CD4-positive, CD25-positive, alpha-beta regulatory T cell (primary cell): ENCODE data around the gene LCT. TPM values are rescaled to one million over a fixed set of nuclear protein-coding genes. Genes with fewer than 3 reads are reported as not detected.

ENCODE experiments used
- ATAC-seq, 2 donors: fragments of 150-1000 bp; cut with Tn5 transposase; one replicate each; pipeline ENCODE4 v1.10.0; 2021; ENCODE audit warnings: low read depth in 2 of 2, moderate number of reproducible peaks in 2 of 2, moderate library complexity in 1 of 2
- DNase-seq, 3 donors: peaks; one replicate each; pipeline versions ENCODE4 v3.0.0 to v3.0.0-alpha.2; 2012 to 2022; ENCODE audit warnings: mixed read lengths in 1 of 3
- H3K27ac ChIP-seq: one replicate; pipeline ENCODE4 v1.7.0; 2013; ENCODE audit warnings: mild to moderate bottlenecking, low read length; ENCODE audit not compliant: insufficient read depth, poor library complexity, severe bottlenecking
- H3K27me3 ChIP-seq: one replicate; pipeline ENCODE4 v1.7.0; 2013; ENCODE audit warnings: low read length; ENCODE audit not compliant: control insufficient read depth, insufficient read depth
- H3K36me3 ChIP-seq: one replicate; pipeline ENCODE4 v1.7.0; 2013; ENCODE audit warnings: mild to moderate bottlenecking, low read length, moderate library complexity; ENCODE audit not compliant: control insufficient read depth, insufficient read depth
- H3K4me1 ChIP-seq: 2 replicates; pipeline ENCODE4 v1.7.0; 2013; ENCODE audit warnings: mild to moderate bottlenecking, low read length; ENCODE audit not compliant: insufficient read depth, control insufficient read depth, poor library complexity, severe bottlenecking
- H3K4me3 ChIP-seq: one replicate; pipeline ENCODE4 v1.7.0; 2013; ENCODE audit warnings: low read depth, mild to moderate bottlenecking, low read length, moderate library complexity
- H3K9me3 ChIP-seq, 2 experiments: 1 replicate in 1 of 2; 2 replicates in 1 of 2; pipeline ENCODE4 v1.7.0; 2013; ENCODE audit warnings: low read length in 2 of 2, mild to moderate bottlenecking in 1 of 2, moderate library complexity in 1 of 2; ENCODE audit not compliant: control insufficient read depth in 2 of 2
- H3K27ac Mint-ChIP-seq, 3 donors: one replicate each; pipeline ENCODE4 v1.8.0; 2020 to 2022; ENCODE audit warnings: mild to moderate bottlenecking in 3 of 3, mixed read lengths in 3 of 3, moderate library complexity in 2 of 3
- H3K27me3 Mint-ChIP-seq: one replicate; pipeline ENCODE4 v1.8.0; 2022; ENCODE audit warnings: mild to moderate bottlenecking, mixed read lengths
- H3K36me3 Mint-ChIP-seq: one replicate; pipeline ENCODE4 v1.8.0; 2020; ENCODE audit warnings: mixed read lengths
- H3K4me1 Mint-ChIP-seq, 4 donors: one replicate each; pipeline ENCODE4 v1.8.0; 2020 to 2022; ENCODE audit warnings: mixed read lengths in 4 of 4, mild to moderate bottlenecking in 1 of 4
- H3K4me3 Mint-ChIP-seq, 4 donors: one replicate each; pipeline ENCODE4 v1.8.0; 2020 to 2022; ENCODE audit warnings: mild to moderate bottlenecking in 4 of 4, mixed read lengths in 4 of 4, moderate library complexity in 3 of 4
- H3K9me3 Mint-ChIP-seq, 7 donors: one replicate each; pipeline ENCODE4 v1.8.0; 2020 to 2022; ENCODE audit warnings: mixed read lengths in 7 of 7, mild to moderate bottlenecking in 3 of 7, moderate library complexity in 2 of 7
- polyA plus RNA-seq, 4 donors: library from polyadenylated mRNA; unstranded; fragments of 300-500 nt; fragmentation: Illumina TruSeq; gene quantifications; one replicate each; pipeline ENCODE4 v1.2.3, GENCODE V29; 2021
- total RNA-seq: library from RNA; stranded (reverse); gene quantifications from one replicate; pipeline ENCODE4 v1.2.3, GENCODE V29; 2022

Gene LCT
- total and polyA plus RNA-seq, 5 donors from 2014 or later: not detected

- H3K9me3 Mint-ChIP-seq: peaks cover 0 to 4% (median 0%) of the 10 kb centered on the region in 7 donors
- no peaks in the 10 kb centered on the region for H3K27me3 Mint-ChIP-seq
- H3K4me1 Mint-ChIP-seq: peaks cover 9 to 30% (median 21%) of the 10 kb centered on the region in 4 donors
- no peak overlapping the region for H3K4me3 Mint-ChIP-seq
- no peak for ATAC-seq
- DNase-seq: no peak
- H3K36me3 Mint-ChIP-seq: peaks cover 2% of the 10 kb centered on the region
- no peak overlapping the region for H3K27ac Mint-ChIP-seq
- H3K36me3 ChIP-seq: no peaks in the 10 kb centered on the region
- no peak overlapping the region for H3K4me3 ChIP-seq
- peaks cover 24% of the 10 kb centered on the region for H3K4me1 ChIP-seq
- no peak overlapping the region for H3K27ac ChIP-seq
- H3K27me3 ChIP-seq: no peaks in the 10 kb centered on the region
- H3K9me3 ChIP-seq: no peaks in the 10 kb centered on the region
Measured at GRCh38 chr2:135740206-135740605, 96.8 kb downstream of the LCT start.

Other genes starting within 250 kb of the LCT start
- 177 TPM for gene UBXN4, start 95.3 kb downstream of the LCT start, total RNA-seq
- gene UBXN4, start 95.3 kb downstream of the LCT start, polyA plus RNA-seq: 100 to 1,000 TPM; 101 to 163 (median 119) TPM
- gene MCM6, start 39.3 kb upstream of the LCT start, total RNA-seq: 27.7 TPM
- gene MCM6, start 39.3 kb upstream of the LCT start, polyA plus RNA-seq: 10 to 100 TPM; 15.6 to 18.7 (median 18.0) TPM
- 51.8 TPM for gene DARS1, start 148.4 kb upstream of the LCT start, total RNA-seq
- gene DARS1, start 148.4 kb upstream of the LCT start, polyA plus RNA-seq: 100 to 1,000 TPM; 119 to 144 (median 130) TPM